NB4 (cell line): Measurements from ENCODE around the gene PDE12.

Experiments used
- DNase-seq: peaks from one replicate; pipeline ENCODE4 v3.0.0; 2010; ENCODE audit warnings: low read depth
- H3K4me3 ChIP-seq: one replicate; pipeline ENCODE4 v1.5.1; 2011; ENCODE audit warnings: mild to moderate bottlenecking, low read depth, low read length, moderate library complexity
- MYC ChIP-seq: IDR thresholded peaks from 2 replicates; pipeline ENCODE4 v1.6.1; 2011; ENCODE audit warnings: low read depth, low read length
- POLR2A ChIP-seq: IDR thresholded peaks from 2 replicates; pipeline ENCODE4 v1.6.1; 2011; ENCODE audit warnings: mild to moderate bottlenecking; ENCODE audit not compliant: insufficient read length; ENCODE audit errors: extremely low read depth
- TF ChIP-seq, protein P1 (sequence below): IDR thresholded peaks from 2 replicates; pipeline ENCODE4 v1.6.1; 2011; ENCODE audit warnings: low read depth, low read length
- TF ChIP-seq, protein P2 (sequence below): IDR thresholded peaks from one replicate; pipeline ENCODE4 v1.5.1; 2012; ENCODE audit warnings: low read depth, low read length

The PDE12 gene

GRCh38 chr3:57545636-57546268, 10.3 kb upstream of the PDE12 start:
- DNase-seq: no peak
- no peak overlapping the region for H3K4me3 ChIP-seq
- TF ChIP-seq, protein P1, sequence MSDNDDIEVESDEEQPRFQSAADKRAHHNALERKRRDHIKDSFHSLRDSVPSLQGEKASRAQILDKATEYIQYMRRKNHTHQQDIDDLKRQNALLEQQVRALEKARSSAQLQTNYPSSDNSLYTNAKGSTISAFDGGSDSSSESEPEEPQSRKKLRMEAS: no peak
- TF ChIP-seq MYC: no peak
- TF ChIP-seq, protein P2, sequence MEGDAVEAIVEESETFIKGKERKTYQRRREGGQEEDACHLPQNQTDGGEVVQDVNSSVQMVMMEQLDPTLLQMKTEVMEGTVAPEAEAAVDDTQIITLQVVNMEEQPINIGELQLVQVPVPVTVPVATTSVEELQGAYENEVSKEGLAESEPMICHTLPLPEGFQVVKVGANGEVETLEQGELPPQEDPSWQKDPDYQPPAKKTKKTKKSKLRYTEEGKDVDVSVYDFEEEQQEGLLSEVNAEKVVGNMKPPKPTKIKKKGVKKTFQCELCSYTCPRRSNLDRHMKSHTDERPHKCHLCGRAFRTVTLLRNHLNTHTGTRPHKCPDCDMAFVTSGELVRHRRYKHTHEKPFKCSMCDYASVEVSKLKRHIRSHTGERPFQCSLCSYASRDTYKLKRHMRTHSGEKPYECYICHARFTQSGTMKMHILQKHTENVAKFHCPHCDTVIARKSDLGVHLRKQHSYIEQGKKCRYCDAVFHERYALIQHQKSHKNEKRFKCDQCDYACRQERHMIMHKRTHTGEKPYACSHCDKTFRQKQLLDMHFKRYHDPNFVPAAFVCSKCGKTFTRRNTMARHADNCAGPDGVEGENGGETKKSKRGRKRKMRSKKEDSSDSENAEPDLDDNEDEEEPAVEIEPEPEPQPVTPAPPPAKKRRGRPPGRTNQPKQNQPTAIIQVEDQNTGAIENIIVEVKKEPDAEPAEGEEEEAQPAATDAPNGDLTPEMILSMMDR: no peak
- TF ChIP-seq POLR2A: no peak

DNA sequence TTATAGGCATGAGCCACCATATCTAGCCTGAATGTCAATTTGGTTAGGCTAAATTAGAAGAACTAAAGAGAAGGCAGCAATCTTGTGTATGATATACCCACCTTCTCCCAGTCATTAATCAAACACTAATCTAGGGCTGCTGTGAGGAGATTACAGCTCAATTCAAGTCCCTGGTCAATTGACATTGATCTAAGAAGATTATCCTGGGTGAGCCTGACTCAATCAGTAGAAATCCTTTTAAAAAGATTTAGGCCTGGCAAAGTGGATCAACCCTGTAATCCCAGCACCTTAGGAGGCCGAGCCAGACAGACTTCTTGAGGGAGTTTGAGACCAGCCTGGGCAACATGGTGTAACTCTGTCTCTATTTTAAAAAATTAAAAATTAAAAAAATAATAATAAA, 9.5 kb upstream of the PDE12 start:
- TF ChIP-seq POLR2A (no peak), MYC (no peak)
- TF ChIP-seq, protein P2: no peak
- TF ChIP-seq, protein P1: no peak
- H3K4me3 ChIP-seq: no peak overlapping the region
- DNase-seq: no peak

DNA sequence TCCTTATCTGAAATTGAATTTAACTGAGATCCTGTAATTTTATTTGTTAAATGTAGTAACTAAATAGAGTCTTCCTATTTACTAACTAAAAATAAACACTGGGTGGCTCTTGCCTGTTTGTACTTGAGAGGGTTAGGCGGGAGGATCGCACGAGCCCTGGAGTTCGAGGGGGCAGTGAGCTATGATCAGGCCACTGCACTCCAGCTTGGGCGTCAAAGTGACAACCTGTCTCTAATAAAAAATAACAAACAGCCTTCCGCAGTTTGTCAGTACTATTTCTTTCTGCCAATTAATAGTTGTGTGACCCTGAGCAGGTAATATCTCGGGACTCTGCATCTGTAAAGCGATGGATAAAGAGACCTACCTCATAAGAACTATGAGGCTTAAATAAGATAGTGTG, 768 bp upstream of the PDE12 start:
- TF ChIP-seq, protein P1: no peak
- TF ChIP-seq MYC (no peak), POLR2A (no peak)
- TF ChIP-seq, protein P2: no peak
- peak; percentile 43 for DNase-seq
- peak overlapping the region; percentile 92 for H3K4me3 ChIP-seq

DNA sequence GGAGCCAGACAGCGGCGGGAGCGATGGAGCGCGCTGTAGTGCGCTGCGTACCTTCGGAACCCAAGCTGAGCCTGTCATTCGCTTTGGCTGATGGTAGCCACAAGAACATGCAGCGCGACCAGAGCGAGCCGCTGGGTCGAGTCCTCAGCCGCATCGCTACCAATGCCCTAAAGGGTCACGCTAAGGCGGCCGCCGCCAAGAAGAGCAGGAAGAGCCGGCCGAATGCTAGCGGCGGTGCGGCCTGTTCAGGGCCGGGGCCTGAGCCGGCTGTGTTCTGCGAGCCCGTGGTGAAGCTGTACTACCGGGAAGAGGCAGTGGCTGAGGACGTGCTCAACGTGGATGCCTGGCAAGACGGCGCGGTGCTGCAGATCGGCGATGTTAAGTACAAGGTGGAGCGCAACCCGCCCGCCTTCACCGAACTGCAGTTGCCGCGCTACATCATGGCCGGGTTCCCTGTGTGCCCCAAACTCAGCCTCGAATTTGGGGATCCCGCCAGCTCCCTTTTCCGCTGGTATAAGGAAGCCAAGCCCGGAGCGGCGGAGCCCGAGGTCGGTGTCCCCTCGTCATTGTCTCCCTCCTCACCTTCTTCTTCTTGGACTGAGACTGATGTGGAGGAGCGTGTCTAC, 498 bp downstream of the PDE12 start:
- DNase-seq: no peak
- TF ChIP-seq MYC: 0 out of 2 replicates have a peak, but pooled peaks have one; percentile 13
- no peak for TF ChIP-seq POLR2A
- TF ChIP-seq, protein P2: no peak
- TF ChIP-seq, protein P1: no peak
- peak overlapping the region; percentile 92 for H3K4me3 ChIP-seq

- TF ChIP-seq, protein P2: no peak
- TF ChIP-seq, protein P1: no peak
- TF ChIP-seq MYC (no peak), POLR2A (no peak)
- peak; percentile 73 for DNase-seq
- peak overlapping the region; percentile 92 for H3K4me3 ChIP-seq
Measured at GRCh38 chr3:57557085-57557537, 1.0 kb downstream of the PDE12 start.
